ENCODE data around the gene WWOX.

WWOX gene

GRCh38 chr16:78146807-78147206 is 47.4 kb downstream of the WWOX start:
- no peak for DNase-seq (ENCODE audit: low read depth)

GRCh38 chr16:78147911-78148401 is 48.5 kb downstream of the WWOX start:
- no peak for DNase-seq (ENCODE audit: low read depth)

- no peak for DNase-seq (ENCODE audit: low read depth)
Observed at GRCh38 chr16:78150233-78150632, 50.8 kb downstream of the WWOX start.

GRCh38 chr16:78154729-78155461 is 55.4 kb downstream of the WWOX start:
- DNase-seq (ENCODE audit: low read depth), result no peak

- DNase-seq (ENCODE audit: low read depth), result no peak
Observed at GRCh38 chr16:78155791-78156345, 56.4 kb downstream of the WWOX start.

GRCh38 chr16:78161023-78161729 is 61.7 kb downstream of the WWOX start:
- no peak for DNase-seq (ENCODE audit: low read depth)

GRCh38 chr16:78163772-78164670 is 64.6 kb downstream of the WWOX start:
- DNase-seq (ENCODE audit: low read depth), result no peak

GRCh38 chr16:78170494-78170933 is 71.1 kb downstream of the WWOX start:
- no peak for DNase-seq (ENCODE audit: low read depth)

- no peak for DNase-seq (ENCODE audit: low read depth)
Observed at GRCh38 chr16:78175287-78175686, 75.8 kb downstream of the WWOX start.

GRCh38 chr16:78176435-78176834 is 77.0 kb downstream of the WWOX start:
- DNase-seq (ENCODE audit: low read depth), result no peak

GRCh38 chr16:78177218-78177617 is 77.8 kb downstream of the WWOX start:
- no peak for DNase-seq (ENCODE audit: low read depth)

- DNase-seq (ENCODE audit: low read depth), result no peak
Observed at GRCh38 chr16:78177987-78178386, 78.5 kb downstream of the WWOX start.

- DNase-seq (ENCODE audit: low read depth), result no peak
Observed at GRCh38 chr16:78179666-78180065, 80.2 kb downstream of the WWOX start.

GRCh38 chr16:78180349-78180748 is 80.9 kb downstream of the WWOX start:
- DNase-seq (ENCODE audit: low read depth), result no peak

GRCh38 chr16:78183437-78184237 is 84.2 kb downstream of the WWOX start:
- DNase-seq (ENCODE audit: low read depth), result no peak

GRCh38 chr16:78184238-78185183 is 85.1 kb downstream of the WWOX start:
- no peak for DNase-seq (ENCODE audit: low read depth)

- no peak for DNase-seq (ENCODE audit: low read depth)
Observed at GRCh38 chr16:78189121-78189520, 89.7 kb downstream of the WWOX start.

- no peak for DNase-seq (ENCODE audit: low read depth)
Observed at GRCh38 chr16:78192734-78193488, 93.5 kb downstream of the WWOX start.

- DNase-seq (ENCODE audit: low read depth), result no peak
Observed at GRCh38 chr16:78194948-78195347, 95.5 kb downstream of the WWOX start.
